IMR-90 (cell line): ENCODE measurements around the gene SELENOM. TPM values are rescaled to one million over a fixed set of nuclear protein-coding genes. Genes with fewer than 3 reads are reported as not detected.

Experiments
- ATAC-seq: fragments of 200-7000 bp; cut with Tn5 transposase; 2 replicates; pipeline ENCODE4 v1.9.1; 2020; ENCODE audit warnings: low read depth, mild to moderate bottlenecking, moderate library complexity
- BruUV-seq: library from RNA; stranded (reverse); fragments of 400-500 nt; replicated peaks from 2 replicates; lab custom pipeline; 2021; lab: Mats Ljungman, UMichigan
- CTCF ChIA-PET: fragments of 300-600 bp; formaldehyde crosslinking; extraction: SDS; loops from one replicate; lab custom pipeline; 2021; ENCODE audit warnings: antibody characterized with exemption; lab: Yijun Ruan, JAX
- POLR2A ChIA-PET: fragments of 300-600 bp; sonication (Branson Sonifier 250); formaldehyde crosslinking; loops from one replicate; lab custom pipeline; 2022; ENCODE audit warnings: antibody characterized with exemption; ENCODE audit not compliant: unreplicated experiment; lab: Charles Lee
- DNase-seq: peaks from one replicate; pipeline ENCODE4 v3.0.0; 2013
- H2AFZ ChIP-seq: replicated peaks from 2 replicates; pipeline ENCODE3; 2013; ENCODE audit warnings: low read length, mild to moderate bottlenecking; ENCODE audit not compliant: poor library complexity
- H2AK5ac ChIP-seq: 2 replicates; pipeline ENCODE4 v1.6.1; 2013; ENCODE audit warnings: low read depth, low read length, inconsistent platforms
- H2AK9ac ChIP-seq: replicated peaks from 2 replicates; pipeline ENCODE3; 2013; ENCODE audit warnings: mild to moderate bottlenecking, low read depth, low read length, moderate library complexity; ENCODE audit not compliant: poor library complexity
- H2BK120ac ChIP-seq: 2 replicates; pipeline ENCODE4 v1.6.1; 2013; ENCODE audit warnings: low read depth, low read length, inconsistent platforms
- H2BK15ac ChIP-seq: 3 replicates; pipeline ENCODE4 v1.6.1; 2013; ENCODE audit warnings: low read depth, low read length, inconsistent platforms
- H2BK20ac ChIP-seq: 2 replicates; pipeline ENCODE4 v1.6.1; 2013; ENCODE audit warnings: low read depth, mild to moderate bottlenecking, inconsistent platforms, low read length, moderate library complexity
- H2BK5ac ChIP-seq: 2 replicates; pipeline ENCODE4 v1.6.1; 2013; ENCODE audit warnings: mild to moderate bottlenecking, low read depth, low read length, inconsistent platforms; ENCODE audit not compliant: poor library complexity, severe bottlenecking
- H3K14ac ChIP-seq: replicated peaks from 2 replicates; pipeline ENCODE4 v1.6.1; 2013; ENCODE audit warnings: low read depth, low read length, inconsistent platforms
- H3K18ac ChIP-seq: 2 replicates; pipeline ENCODE4 v1.6.1; 2013; ENCODE audit warnings: low read depth, low read length, control low read depth
- H3K23ac ChIP-seq: 2 replicates; pipeline ENCODE4 v1.6.1; 2013; ENCODE audit warnings: low read depth, low read length, inconsistent platforms
- H3K27ac ChIP-seq: 2 replicates; pipeline ENCODE4 v1.5.1; 2013; ENCODE audit warnings: mild to moderate bottlenecking, control low read depth, low read length; ENCODE audit not compliant: insufficient read depth
- H3K27me3 ChIP-seq: 2 replicates; pipeline ENCODE4 v1.6.1; 2013; ENCODE audit warnings: low read length; ENCODE audit not compliant: control insufficient read depth, insufficient read depth
- H3K36me3 ChIP-seq: 2 replicates; pipeline ENCODE4 v1.6.1; 2013; ENCODE audit warnings: low read length, mixed read lengths; ENCODE audit not compliant: control insufficient read depth, insufficient read depth
- H3K4ac ChIP-seq: 2 replicates; pipeline ENCODE4 v1.6.1; 2013; ENCODE audit warnings: low read depth, low read length, inconsistent platforms
- H3K4me1 ChIP-seq: 2 replicates; pipeline ENCODE4 v1.6.1; 2013; ENCODE audit warnings: low read length, mixed read lengths; ENCODE audit not compliant: control insufficient read depth, insufficient read depth
- H3K4me2 ChIP-seq: 2 replicates; pipeline ENCODE4 v1.6.1; 2013; ENCODE audit warnings: low read depth, mild to moderate bottlenecking, control low read depth, low read length, moderate library complexity
- H3K4me3 ChIP-seq: 2 replicates; pipeline ENCODE4 v1.5.1; 2013; ENCODE audit warnings: low read depth, mild to moderate bottlenecking, control low read depth, low read length, moderate library complexity; ENCODE audit not compliant: insufficient read depth
- H3K56ac ChIP-seq: 2 replicates; pipeline ENCODE4 v1.6.1; 2013; ENCODE audit warnings: low read length, inconsistent platforms; ENCODE audit not compliant: insufficient read depth; ENCODE audit errors: extremely low read depth
- H3K79me1 ChIP-seq, 2 experiments: 2 replicates each; pipeline ENCODE4 v1.6.1; 2013; ENCODE audit warnings: low read length in 2 of 2, inconsistent platforms in 1 of 2, low read depth in 1 of 2
- H3K9ac ChIP-seq: 2 replicates; pipeline ENCODE4 v1.6.1; 2013; ENCODE audit warnings: low read depth, low read length, control low read depth
- H3K9me1 ChIP-seq: 2 replicates; pipeline ENCODE4 v1.6.1; 2013; ENCODE audit warnings: low read length, inconsistent platforms; ENCODE audit not compliant: insufficient read depth
- H3K9me3 ChIP-seq: 2 replicates; pipeline ENCODE4 v1.6.1; 2013; ENCODE audit warnings: low read length; ENCODE audit not compliant: control insufficient read depth, insufficient read depth
- H4K20me1 ChIP-seq: 2 replicates; pipeline ENCODE4 v1.6.1; 2013; ENCODE audit warnings: low read length, inconsistent platforms; ENCODE audit not compliant: insufficient read depth
- H4K5ac ChIP-seq: 2 replicates; pipeline ENCODE4 v1.6.1; 2013; ENCODE audit warnings: mild to moderate bottlenecking, low read depth, low read length, control low read depth
- H4K8ac ChIP-seq, 2 experiments: 2 replicates each; pipeline ENCODE4 v1.6.1; 2013; ENCODE audit warnings: low read depth in 2 of 2, low read length in 2 of 2, control low read depth in 1 of 2, inconsistent platforms in 1 of 2
- H4K91ac ChIP-seq: 2 replicates; pipeline ENCODE4 v1.6.1; 2013; ENCODE audit warnings: low read depth, low read length, inconsistent platforms; ENCODE audit not compliant: insufficient read depth
- CHD1 ChIP-seq: IDR thresholded peaks from 2 replicates; pipeline ENCODE4 v1.6.1; 2012; ENCODE audit warnings: low read depth, low read length, improper control_type of control experiment
- RCOR1 ChIP-seq: IDR thresholded peaks from 2 replicates; pipeline ENCODE4 v1.6.1; 2012; ENCODE audit warnings: mild to moderate bottlenecking, low read length, improper control_type of control experiment; ENCODE audit not compliant: insufficient replicate concordance
- WGBS, 2 experiments: methylation state at CpG; one replicate each; pipeline versions ENCODE4 v1.1.5 to v1.1.7; 2013; ENCODE audit warnings: missing lambda C conversion rate in 2 of 2; ENCODE audit not compliant: insufficient read length in 1 of 2; ENCODE audit errors: extremely low coverage in 2 of 2; 5-methylcytosine and 5-hydroxymethylcytosine counted together
- dilution Hi-C: fragments of 300-500 bp; cut with HindIII; formaldehyde crosslinking; loops from one replicate; pipeline ENCODE4 v1.14.3; 2018; ENCODE audit warnings: low sequenced_read_pairs; ENCODE audit not compliant: unreplicated experiment
- in situ Hi-C: fragments of 300-500 bp; cut with MboI; formaldehyde crosslinking; loops from 3 replicates; pipeline ENCODE4 v1.14.3; 2019; ENCODE audit warnings: low sequenced_read_pairs, inconsistent platforms, mixed read lengths
- intact Hi-C: fragments of 100-400 bp; cut with micrococcal nuclease; formaldehyde crosslinking; loops from 2 replicates; pipeline ENCODE4 v1.10.0; 2022
- polyA plus RNA-seq, 3 experiments: library from polyadenylated mRNA; depleted of rRNA; stranded (reverse); fragments of >200 nt; gene quantifications; 2 replicates each; pipeline ENCODE4 v1.2.3, GENCODE V29; 2012; ENCODE audit warnings: low replicate concordance in 1 of 3
- total RNA-seq: library from RNA; depleted of rRNA; stranded (reverse); fragments of >200 nt; gene quantifications from 2 replicates; pipeline ENCODE4 v1.2.3, GENCODE V29; 2012

Gene SELENOM
- total and polyA plus RNA-seq, 2 of the 4 experiments (the other 2 are of a cell fraction): 46.2 to 270 TPM

- DNase-seq (no peak), ATAC-seq (no peak)
- no peak overlapping the region for H3K23ac ChIP-seq
- no peaks in the 10 kb centered on the region for H3K4me1 ChIP-seq
- H3K27ac ChIP-seq: no peak overlapping the region
- H4K8ac ChIP-seq: no peak overlapping the region
- no peak overlapping the region for H2BK15ac ChIP-seq
- H2AK9ac ChIP-seq: no peak overlapping the region
- peaks cover 4% of the 10 kb centered on the region; the same call in 1 of the 2 replicates for H3K9me3 ChIP-seq
- H3K36me3 ChIP-seq: no peaks in the 10 kb centered on the region
- no peak overlapping the region for H2AK5ac ChIP-seq
- no peak overlapping the region for H2BK5ac ChIP-seq
- no peak overlapping the region for H2AFZ ChIP-seq
- no peaks in the 10 kb centered on the region for H4K20me1 ChIP-seq
- ChIA-PET POLR2A (interaction anchor here (0.6 kb wide), 1 partner anchor 192 kb away, joined by 3 read pairs; no protein-coding TSS in a partner anchor), CTCF (interaction anchor here (0.6 kb wide), 1 partner anchor 223 kb away, joined by 9 read pairs; no protein-coding TSS in a partner anchor)
- H3K79me1 ChIP-seq: no peaks in the 10 kb centered on the region
- no TSS peak for BruUV-seq
- no peak overlapping the region for H3K56ac ChIP-seq
- no peak overlapping the region for H3K4me2 ChIP-seq
- no peak overlapping the region for H3K4me3 ChIP-seq
- no peak overlapping the region for H2BK20ac ChIP-seq
- no peak overlapping the region for H3K18ac ChIP-seq
- 0 out of 2 replicates have a peak, but pooled peaks cover 5% of the 10 kb centered on the region for H3K9me1 ChIP-seq
- no peak overlapping the region for H4K5ac ChIP-seq
- H4K91ac ChIP-seq: no peak overlapping the region
- H3K9ac ChIP-seq: no peak overlapping the region
- H3K14ac ChIP-seq: no peak overlapping the region
- in situ Hi-C loops (no loop called here), intact Hi-C loops (no loop called here), dilution Hi-C loops (no loop called here)
- no peak for TF ChIP-seq RCOR1
- no peak for TF ChIP-seq CHD1
- WGBS, 2 experiments: 90% methylated on average over 2 of the region's 3 CpGs; no CpG with 5 or more reads in 1 of the 2 experiments
- no peak overlapping the region for H3K4ac ChIP-seq
- no peak overlapping the region for H2BK120ac ChIP-seq
- peaks cover 27% of the 10 kb centered on the region for H3K27me3 ChIP-seq
These were observed 35.7 kb upstream of the SELENOM start for GRCh38 chr22:31143038-31143437.
